Measurements from ENCODE around the gene POLR1F. TPM values are rescaled to one million over a fixed set of nuclear protein-coding genes. Genes with fewer than 3 reads are reported as not detected.

Gene POLR1F
- total and polyA plus RNA-seq, 4 donors = 3.1 to 15.3 (median 8.3) TPM

GRCh38 chr7:19754521-19755116, 45.8 kb upstream of the POLR1F start:
- Histone ChIP-seq H3K27ac (ENCODE audit: low read depth in 1 of 2, low read length in 2 of 2) (no peak overlapping the region), H3K27me3 (ENCODE audit: control insufficient read depth in 4 of 4, insufficient read depth in 4 of 4, low read length in 3 of 4) (peaks cover 0 to 8% (median 0%) of the 10 kb centered on the region in 4 donors), H3K4me3 (ENCODE audit: low read depth in 1 of 3, low read length in 3 of 3) (no peak overlapping the region), H3K36me3 (ENCODE audit: control insufficient read depth in 4 of 4, insufficient read depth in 3 of 4, low read depth in 1 of 4, low read length in 3 of 4) (no peaks in the 10 kb centered on the region), H3K9ac (ENCODE audit: low read depth in 1 of 2, low read length in 2 of 2) (no peak overlapping the region), H3K4me1 (ENCODE audit: control insufficient read depth in 4 of 4, insufficient read depth in 4 of 4, low read length in 3 of 4) (no peaks in the 10 kb centered on the region), H3K9me3 (ENCODE audit: control insufficient read depth in 4 of 4, low read length in 3 of 4) (no peaks in the 10 kb centered on the region)
- 26% methylated on average over 6 of the region's 6 CpGs for WGBS
- no peak for DNase-seq (ENCODE audit: low spot score)
- TF ChIP-seq RAD21 (IDR thresholded peaks at IDR 0.05) (peak; percentile 65 to 68), CTCF (IDR thresholded peaks at IDR 0.05; ENCODE audit: low read depth, low read length, missing input control) (peak; percentile 59), YY1 (IDR thresholded peaks at IDR 0.05) (no peak)
- TF ChIP-seq, protein P1, sequence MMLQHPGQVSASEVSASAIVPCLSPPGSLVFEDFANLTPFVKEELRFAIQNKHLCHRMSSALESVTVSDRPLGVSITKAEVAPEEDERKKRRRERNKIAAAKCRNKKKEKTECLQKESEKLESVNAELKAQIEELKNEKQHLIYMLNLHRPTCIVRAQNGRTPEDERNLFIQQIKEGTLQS (IDR thresholded peaks at IDR 0.05) = no peak

- H3K9ac ChIP-seq (ENCODE audit: low read depth in 1 of 2, low read length in 2 of 2) = no peak overlapping the region
- H3K36me3 ChIP-seq (ENCODE audit: control insufficient read depth in 4 of 4, insufficient read depth in 3 of 4, low read depth in 1 of 4, low read length in 3 of 4) = no peaks in the 10 kb centered on the region
- no peak overlapping the region for H3K4me3 ChIP-seq (ENCODE audit: low read depth in 1 of 3, low read length in 3 of 3)
- no peaks in the 10 kb centered on the region for H3K9me3 ChIP-seq (ENCODE audit: control insufficient read depth in 4 of 4, low read length in 3 of 4)
- WGBS = 75% methylated on average over 3 of the region's 3 CpGs
- no peak overlapping the region for H3K27ac ChIP-seq (ENCODE audit: low read depth in 1 of 2, low read length in 2 of 2)
- no peaks in the 10 kb centered on the region for H3K4me1 ChIP-seq (ENCODE audit: control insufficient read depth in 4 of 4, insufficient read depth in 4 of 4, low read length in 3 of 4)
- peaks cover 0 to 10% (median 0%) of the 10 kb centered on the region in 4 donors for H3K27me3 ChIP-seq (ENCODE audit: control insufficient read depth in 4 of 4, insufficient read depth in 4 of 4, low read length in 3 of 4)
- no peak for DNase-seq (ENCODE audit: low spot score)
- TF ChIP-seq, protein P2, sequence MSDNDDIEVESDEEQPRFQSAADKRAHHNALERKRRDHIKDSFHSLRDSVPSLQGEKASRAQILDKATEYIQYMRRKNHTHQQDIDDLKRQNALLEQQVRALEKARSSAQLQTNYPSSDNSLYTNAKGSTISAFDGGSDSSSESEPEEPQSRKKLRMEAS (IDR thresholded peaks at IDR 0.05) = no peak
- TF ChIP-seq FOXA1 (IDR thresholded peaks at IDR 0.05) = no peak
These were observed 43.2 kb upstream of the POLR1F start for GRCh38 chr7:19752020-19752419.

DNA sequence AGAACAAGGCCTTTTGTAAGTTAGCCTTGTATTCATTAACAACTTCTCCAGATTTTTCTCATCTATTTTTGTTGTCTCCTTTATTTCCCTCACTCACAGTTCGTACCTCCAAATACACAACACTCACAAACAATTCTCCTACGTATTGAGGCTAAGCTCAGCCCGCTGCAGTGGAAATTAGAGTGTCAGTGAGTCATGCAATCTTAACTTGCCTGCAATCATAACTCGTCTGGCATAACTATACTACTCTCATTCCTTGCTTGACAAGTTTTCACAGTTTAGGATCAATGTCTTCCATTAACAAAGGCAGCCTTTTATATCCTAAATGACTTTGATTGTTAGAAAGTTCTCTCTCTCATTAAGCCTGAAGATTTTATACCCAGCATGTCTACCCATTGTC, 40.8 kb upstream of the POLR1F start:
- H3K4me1 ChIP-seq (ENCODE audit: control insufficient read depth in 4 of 4, insufficient read depth in 4 of 4, low read length in 3 of 4) = no peaks in the 10 kb centered on the region
- DNase-seq (ENCODE audit: low spot score) = no peak
- no peak overlapping the region for H3K4me3 ChIP-seq (ENCODE audit: low read depth in 1 of 3, low read length in 3 of 3)
- H3K27me3 ChIP-seq (ENCODE audit: control insufficient read depth in 4 of 4, insufficient read depth in 4 of 4, low read length in 3 of 4) = peaks cover 0 to 10% (median 0%) of the 10 kb centered on the region in 4 donors
- no peaks in the 10 kb centered on the region for H3K9me3 ChIP-seq (ENCODE audit: control insufficient read depth in 4 of 4, low read length in 3 of 4)
- no peak for TF ChIP-seq HNF4G (IDR thresholded peaks at IDR 0.05)
- no peak for TF ChIP-seq TAF1 (conservative IDR thresholded peaks at IDR 0.05)
- TF ChIP-seq REST (IDR thresholded peaks at IDR 0.05) = no peak
- TF ChIP-seq CTCF (IDR thresholded peaks at IDR 0.05; ENCODE audit: low read depth, low read length, missing input control) = no peak
- TF ChIP-seq, protein P3, sequence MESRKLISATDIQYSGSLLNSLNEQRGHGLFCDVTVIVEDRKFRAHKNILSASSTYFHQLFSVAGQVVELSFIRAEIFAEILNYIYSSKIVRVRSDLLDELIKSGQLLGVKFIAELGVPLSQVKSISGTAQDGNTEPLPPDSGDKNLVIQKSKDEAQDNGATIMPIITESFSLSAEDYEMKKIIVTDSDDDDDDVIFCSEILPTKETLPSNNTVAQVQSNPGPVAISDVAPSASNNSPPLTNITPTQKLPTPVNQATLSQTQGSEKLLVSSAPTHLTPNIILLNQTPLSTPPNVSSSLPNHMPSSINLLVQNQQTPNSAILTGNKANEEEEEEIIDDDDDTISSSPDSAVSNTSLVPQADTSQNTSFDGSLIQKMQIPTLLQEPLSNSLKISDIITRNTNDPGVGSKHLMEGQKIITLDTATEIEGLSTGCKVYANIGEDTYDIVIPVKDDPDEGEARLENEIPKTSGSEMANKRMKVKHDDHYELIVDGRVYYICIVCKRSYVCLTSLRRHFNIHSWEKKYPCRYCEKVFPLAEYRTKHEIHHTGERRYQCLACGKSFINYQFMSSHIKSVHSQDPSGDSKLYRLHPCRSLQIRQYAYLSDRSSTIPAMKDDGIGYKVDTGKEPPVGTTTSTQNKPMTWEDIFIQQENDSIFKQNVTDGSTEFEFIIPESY (IDR thresholded peaks at IDR 0.05) = no peak
- TF ChIP-seq, protein P2 (IDR thresholded peaks at IDR 0.05) = no peak
- TF ChIP-seq GABPA (IDR thresholded peaks at IDR 0.05 in 1 of 2, conservative IDR thresholded peaks at IDR 0.05 in 1 of 2) = no peak
- TF ChIP-seq RXRA (IDR thresholded peaks at IDR 0.05) = no peak
- H3K27ac ChIP-seq (ENCODE audit: low read depth in 1 of 2, low read length in 2 of 2) = no peak overlapping the region
- 67% methylated on average over 4 of the region's 4 CpGs for WGBS
- no peak overlapping the region for H3K9ac ChIP-seq (ENCODE audit: low read depth in 1 of 2, low read length in 2 of 2)
- no peaks in the 10 kb centered on the region for H3K36me3 ChIP-seq (ENCODE audit: control insufficient read depth in 4 of 4, insufficient read depth in 3 of 4, low read depth in 1 of 4, low read length in 3 of 4)

Measured in liver (tissue), 9 donors.